HG03066 (cell line): ENCODE data around the gene KLHL12.

Experiments
- ATAC-seq: cut with Tn5 transposase; IDR thresholded peaks from one replicate; pipeline ENCODE4 v1.9.1; 2021; ENCODE audit warnings: low read depth; ENCODE audit not compliant: unreplicated experiment

The KLHL12 gene

DNA sequence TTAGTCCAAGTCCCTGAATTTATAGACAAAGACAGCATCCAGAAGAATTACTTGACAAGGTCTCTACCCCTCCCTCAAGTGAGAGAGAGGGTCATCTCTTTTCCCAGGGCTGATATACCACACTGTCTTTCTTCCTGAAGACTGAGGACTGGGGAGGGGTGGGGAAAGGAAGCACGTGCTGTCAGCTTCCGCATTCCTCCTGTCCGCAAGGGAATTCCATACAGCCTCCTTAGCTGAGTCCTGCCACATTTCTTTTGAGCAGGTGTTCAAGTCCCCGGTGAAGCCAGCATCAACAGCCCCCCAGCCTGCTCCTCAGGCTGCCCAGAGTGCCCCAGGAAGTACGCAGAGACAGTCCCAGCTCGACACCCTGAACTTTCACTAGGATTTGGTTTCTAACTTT is 82.1 kb downstream of the KLHL12 start:
- no peak for ATAC-seq

DNA sequence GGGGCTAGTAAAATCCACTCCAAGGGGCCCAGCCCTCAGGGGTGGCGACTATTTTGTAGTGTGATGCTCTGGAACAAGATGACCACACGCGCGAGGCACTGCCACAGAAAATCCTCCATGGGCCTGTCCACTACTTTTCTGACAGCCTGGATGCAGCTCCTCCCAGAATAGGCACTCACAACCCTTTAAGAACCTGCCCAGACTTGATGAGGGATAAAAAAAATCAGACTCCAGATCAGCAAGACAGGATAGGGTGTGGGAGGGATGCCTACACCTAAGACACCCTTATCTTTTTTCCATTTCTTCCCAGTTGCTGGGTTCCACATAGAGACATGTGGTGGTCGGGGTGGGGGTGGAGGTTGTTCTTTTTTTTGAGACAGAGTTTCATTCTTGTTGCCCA is 82.8 kb downstream of the KLHL12 start:
- ATAC-seq, result no peak

DNA sequence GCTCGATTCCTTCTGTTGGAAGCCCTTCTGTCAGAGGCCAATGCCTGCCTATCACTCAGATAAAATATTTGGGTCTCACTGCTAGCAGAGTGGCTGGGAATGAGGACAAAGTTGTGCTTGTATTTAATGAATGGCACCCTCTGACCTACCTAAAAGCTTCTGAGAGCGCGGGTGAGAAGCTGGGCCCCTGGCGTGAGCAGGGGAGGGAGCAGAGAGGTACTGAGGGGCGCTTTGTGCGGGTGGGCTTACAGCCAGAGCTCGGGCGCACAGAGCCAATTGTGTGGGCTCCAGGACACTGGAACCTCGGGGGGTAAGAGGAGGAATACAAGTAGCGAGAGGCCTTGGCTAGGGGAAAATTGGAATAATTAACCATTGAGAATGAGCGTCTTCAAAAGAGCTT is 84.0 kb downstream of the KLHL12 start:
- ATAC-seq, result no peak
